ENCODE data around the gene PICK1. TPM values are rescaled to one million over a fixed set of nuclear protein-coding genes. Genes with fewer than 3 reads are reported as not detected.

PICK1 gene
- total RNA-seq: 5.9 and 7.8 TPM in 2 replicates
- polyA plus RNA-seq: 7.8 and 11.1 TPM in 2 replicates
- polyA plus RNA-seq (2012): 6.7 and 7.2 TPM in 2 replicates
- 0.85 and 11.1 TPM in 2 replicates for polyA minus RNA-seq (ENCODE audit: low replicate concordance)

- Histone ChIP-seq H3K36me3 (ENCODE audit: control insufficient read depth, insufficient read depth, low read length) (peaks cover 1% of the 10 kb centered on the region), H3K9ac (ENCODE audit: insufficient read depth, low read length) (peak within 1 kb of the TSS; percentile 70), H3K27me3 (ENCODE audit: control insufficient read depth, insufficient read depth, low read length) (peaks cover 3% of the 10 kb centered on the region), H3K27ac (ENCODE audit: insufficient read depth, low read length) (peak within 1 kb of the TSS; percentile 56), H2AFZ (ENCODE audit: low read length) (peak within 1 kb of the TSS; percentile 70), H3K4me1 (ENCODE audit: control insufficient read depth, extremely low read depth, insufficient read depth, low read length) (peaks cover 2% of the 10 kb centered on the region), H3K4me2 (ENCODE audit: extremely low read depth, insufficient read depth, low read length) (peak within 1 kb of the TSS; percentile 90), H3K79me2 (ENCODE audit: control insufficient read depth, insufficient read depth, low read length) (no peaks in the 10 kb centered on the region), H3K4me3 (replicated peaks in 1 of 4; ENCODE audit: control extremely low read depth in 1 of 4, insufficient read depth in 1 of 4, low read depth in 3 of 4, low read length in 4 of 4) (peak within 1 kb of the TSS; percentile 42 to 70 (median 58)), H3K9me3 (ENCODE audit: control insufficient read depth, insufficient read depth, low read depth, low read length) (no peaks in the 10 kb centered on the region), H4K20me1 (ENCODE audit: control insufficient read depth, extremely low read depth, insufficient read depth, low read length) (no peaks in the 10 kb centered on the region)
- TF ChIP-seq CTCF (conservative IDR thresholded peaks at IDR 0.05 in 1 of 2, IDR thresholded peaks at IDR 0.05 in 1 of 2; ENCODE audit: low read depth in 1 of 2, low read length in 2 of 2) (no peak), EZH2 (IDR thresholded peaks at IDR 0.05; ENCODE audit: low read length, missing control alignments) (no peak)
- DNase-seq (ENCODE audit: low read depth in 2 of 2): peak; percentile 91 to 92
Measured at GRCh38 chr22:38056969-38057891, at the start of gene PICK1. TSS of gene PICK1 (plus strand) at chr22:38057404. CDS start at chr22:38057810, 406 bp downstream.

- Histone ChIP-seq H2AFZ (ENCODE audit: low read length) (no peak overlapping the region), H3K36me3 (ENCODE audit: control insufficient read depth, insufficient read depth, low read length) (no peaks in the 10 kb centered on the region), H3K4me1 (ENCODE audit: control insufficient read depth, extremely low read depth, insufficient read depth, low read length) (no peaks in the 10 kb centered on the region), H3K9me3 (ENCODE audit: control insufficient read depth, insufficient read depth, low read depth, low read length) (no peaks in the 10 kb centered on the region), H3K79me2 (ENCODE audit: control insufficient read depth, insufficient read depth, low read length) (no peaks in the 10 kb centered on the region), H3K9ac (ENCODE audit: insufficient read depth, low read length) (no peak overlapping the region), H4K20me1 (ENCODE audit: control insufficient read depth, extremely low read depth, insufficient read depth, low read length) (no peaks in the 10 kb centered on the region), H3K4me2 (ENCODE audit: extremely low read depth, insufficient read depth, low read length) (no peak overlapping the region), H3K27ac (ENCODE audit: insufficient read depth, low read length) (no peak overlapping the region), H3K27me3 (ENCODE audit: control insufficient read depth, insufficient read depth, low read length) (no peaks in the 10 kb centered on the region), H3K4me3 (replicated peaks in 1 of 4; ENCODE audit: control extremely low read depth in 1 of 4, insufficient read depth in 1 of 4, low read depth in 3 of 4, low read length in 4 of 4) (no peak overlapping the region)
- DNase-seq (ENCODE audit: low read depth in 2 of 2): no peak
- no peak for TF ChIP-seq CTCF (conservative IDR thresholded peaks at IDR 0.05 in 1 of 2, IDR thresholded peaks at IDR 0.05 in 1 of 2; ENCODE audit: low read depth in 1 of 2, low read length in 2 of 2)
- TF ChIP-seq EZH2 (IDR thresholded peaks at IDR 0.05; ENCODE audit: low read length, missing control alignments): no peak
Measured at GRCh38 chr22:38009000-38009806, 48.0 kb upstream of the PICK1 start.

GRCh38 chr22:38012604-38013072, 44.6 kb upstream of the PICK1 start:
- Histone ChIP-seq H3K27ac (ENCODE audit: insufficient read depth, low read length) (no peak overlapping the region), H3K4me1 (ENCODE audit: control insufficient read depth, extremely low read depth, insufficient read depth, low read length) (peaks cover 4% of the 10 kb centered on the region), H3K4me2 (ENCODE audit: extremely low read depth, insufficient read depth, low read length) (no peak overlapping the region), H3K4me3 (replicated peaks in 1 of 4; ENCODE audit: control extremely low read depth in 1 of 4, insufficient read depth in 1 of 4, low read depth in 3 of 4, low read length in 4 of 4) (no peak overlapping the region), H3K9me3 (ENCODE audit: control insufficient read depth, insufficient read depth, low read depth, low read length) (no peaks in the 10 kb centered on the region), H4K20me1 (ENCODE audit: control insufficient read depth, extremely low read depth, insufficient read depth, low read length) (no peaks in the 10 kb centered on the region), H3K36me3 (ENCODE audit: control insufficient read depth, insufficient read depth, low read length) (no peaks in the 10 kb centered on the region), H3K27me3 (ENCODE audit: control insufficient read depth, insufficient read depth, low read length) (no peaks in the 10 kb centered on the region), H2AFZ (ENCODE audit: low read length) (peak overlapping the region; percentile 2), H3K9ac (ENCODE audit: insufficient read depth, low read length) (no peak overlapping the region), H3K79me2 (ENCODE audit: control insufficient read depth, insufficient read depth, low read length) (no peaks in the 10 kb centered on the region)
- DNase-seq (ENCODE audit: low read depth in 2 of 2): peak; percentile 45 to 67
- TF ChIP-seq CTCF (conservative IDR thresholded peaks at IDR 0.05 in 1 of 2, IDR thresholded peaks at IDR 0.05 in 1 of 2; ENCODE audit: low read depth in 1 of 2, low read length in 2 of 2) (no peak), EZH2 (IDR thresholded peaks at IDR 0.05; ENCODE audit: low read length, missing control alignments) (no peak)

Data from fibroblast of lung (primary cell).